HG03378 (cell line): Measurements from ENCODE around the gene TRIP6.

Experiments
- ATAC-seq: cut with Tn5 transposase; IDR thresholded peaks from one replicate; pipeline ENCODE4 v1.9.1; 2021; ENCODE audit warnings: mild to moderate bottlenecking, moderate library complexity; ENCODE audit not compliant: unreplicated experiment

Gene TRIP6, protein sequence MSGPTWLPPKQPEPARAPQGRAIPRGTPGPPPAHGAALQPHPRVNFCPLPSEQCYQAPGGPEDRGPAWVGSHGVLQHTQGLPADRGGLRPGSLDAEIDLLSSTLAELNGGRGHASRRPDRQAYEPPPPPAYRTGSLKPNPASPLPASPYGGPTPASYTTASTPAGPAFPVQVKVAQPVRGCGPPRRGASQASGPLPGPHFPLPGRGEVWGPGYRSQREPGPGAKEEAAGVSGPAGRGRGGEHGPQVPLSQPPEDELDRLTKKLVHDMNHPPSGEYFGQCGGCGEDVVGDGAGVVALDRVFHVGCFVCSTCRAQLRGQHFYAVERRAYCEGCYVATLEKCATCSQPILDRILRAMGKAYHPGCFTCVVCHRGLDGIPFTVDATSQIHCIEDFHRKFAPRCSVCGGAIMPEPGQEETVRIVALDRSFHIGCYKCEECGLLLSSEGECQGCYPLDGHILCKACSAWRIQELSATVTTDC

DNA sequence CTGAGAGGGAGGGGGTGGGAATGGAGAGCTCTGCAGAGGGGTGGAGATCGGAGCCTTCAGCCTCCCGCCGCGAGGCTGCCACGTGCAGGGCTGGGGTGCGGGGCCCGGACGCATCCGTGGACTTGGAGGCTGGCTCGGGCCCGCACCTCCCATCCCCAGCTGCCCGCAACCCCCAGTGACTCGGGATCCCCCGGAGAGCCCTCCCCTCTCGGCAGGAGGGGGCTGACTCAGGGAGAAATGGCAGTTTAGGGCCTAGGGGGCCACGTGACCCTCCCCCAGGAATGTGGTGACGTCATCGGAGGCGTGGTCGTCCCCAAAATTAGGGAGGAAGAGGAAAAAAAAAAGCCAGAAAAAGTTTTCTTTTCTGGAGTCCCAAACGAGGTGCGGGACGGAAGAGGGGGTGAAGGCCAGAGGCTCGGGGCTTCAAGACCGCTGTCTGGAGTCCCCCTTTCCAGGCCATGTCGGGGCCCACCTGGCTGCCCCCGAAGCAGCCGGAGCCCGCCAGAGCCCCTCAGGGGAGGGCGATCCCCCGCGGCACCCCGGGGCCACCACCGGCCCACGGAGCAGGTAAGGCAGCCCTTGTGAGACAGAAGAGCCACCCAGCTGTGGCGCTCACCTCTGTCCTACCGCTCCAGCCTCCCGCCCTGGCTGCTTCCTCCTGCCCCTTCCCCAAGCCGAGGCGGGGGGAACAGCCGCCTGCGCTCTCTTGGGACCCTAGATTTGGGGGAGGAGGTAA lies at the start of gene TRIP6:
TRIP6 (plus strand) TSS at position 348 of the 736 bp plus-strand sequence; CDS start at position 459, 111 bp downstream.
- no peak for ATAC-seq

DNA sequence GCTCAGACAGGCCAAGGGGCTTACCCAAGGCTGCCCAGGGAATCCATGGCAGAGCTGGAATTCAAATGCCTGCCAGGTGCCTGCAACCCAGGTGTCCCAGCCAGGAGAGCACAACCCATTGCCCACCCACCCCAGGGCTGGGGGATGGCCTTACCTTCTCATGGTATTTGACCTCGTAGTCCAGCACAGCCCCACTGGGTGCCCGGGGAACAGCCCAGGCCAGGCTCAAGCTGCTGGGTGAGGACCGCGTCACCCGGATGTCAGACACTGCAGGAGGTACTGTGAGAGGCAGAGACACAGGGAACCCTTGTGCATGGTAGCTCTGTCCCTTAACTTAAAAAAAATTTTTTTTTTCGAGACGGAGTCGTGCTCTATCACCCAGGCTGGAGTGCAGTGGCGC lies 48.8 kb upstream of the TRIP6 start:
- ATAC-seq: no peak

DNA sequence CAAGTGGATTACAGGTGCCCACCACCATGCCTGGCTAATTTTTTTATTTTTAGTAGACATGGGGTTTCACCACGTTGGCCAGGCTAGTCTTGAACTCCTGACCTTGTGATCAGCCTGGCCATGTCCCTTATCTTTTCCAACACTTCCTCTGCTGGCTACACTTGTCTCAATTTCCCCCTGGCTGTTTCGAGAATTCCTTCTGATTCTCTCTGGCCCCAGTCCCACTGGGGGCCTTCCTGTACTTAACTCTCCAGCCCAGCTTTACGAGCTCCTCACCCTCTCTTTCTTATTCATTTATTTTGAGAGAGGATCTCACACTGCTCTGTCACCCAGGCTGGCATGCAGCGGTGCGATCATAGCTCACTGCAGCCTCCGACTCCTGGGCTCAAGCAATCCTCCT lies 48.4 kb upstream of the TRIP6 start:
- ATAC-seq: no peak

DNA sequence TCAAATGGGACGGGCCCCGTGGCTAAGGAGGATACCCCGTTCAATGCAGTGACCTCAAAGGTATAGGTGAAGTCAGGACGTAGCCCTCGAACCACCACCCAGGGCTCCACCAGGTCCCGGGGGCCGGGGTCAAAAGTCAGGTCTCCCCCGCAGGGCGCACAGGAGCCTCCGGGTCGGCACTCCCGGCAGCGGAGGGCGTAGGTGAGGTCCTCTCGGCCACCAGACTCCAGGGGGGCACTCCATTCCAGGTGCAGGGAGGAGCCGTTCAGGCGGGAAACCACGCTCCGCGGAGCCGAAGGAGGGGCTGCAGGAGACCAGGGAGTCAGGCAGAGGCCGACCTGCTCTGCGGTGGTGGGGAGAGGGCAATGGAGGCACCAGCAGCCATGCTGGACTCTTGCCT lies 47.6 kb upstream of the TRIP6 start:
- ATAC-seq: no peak

DNA sequence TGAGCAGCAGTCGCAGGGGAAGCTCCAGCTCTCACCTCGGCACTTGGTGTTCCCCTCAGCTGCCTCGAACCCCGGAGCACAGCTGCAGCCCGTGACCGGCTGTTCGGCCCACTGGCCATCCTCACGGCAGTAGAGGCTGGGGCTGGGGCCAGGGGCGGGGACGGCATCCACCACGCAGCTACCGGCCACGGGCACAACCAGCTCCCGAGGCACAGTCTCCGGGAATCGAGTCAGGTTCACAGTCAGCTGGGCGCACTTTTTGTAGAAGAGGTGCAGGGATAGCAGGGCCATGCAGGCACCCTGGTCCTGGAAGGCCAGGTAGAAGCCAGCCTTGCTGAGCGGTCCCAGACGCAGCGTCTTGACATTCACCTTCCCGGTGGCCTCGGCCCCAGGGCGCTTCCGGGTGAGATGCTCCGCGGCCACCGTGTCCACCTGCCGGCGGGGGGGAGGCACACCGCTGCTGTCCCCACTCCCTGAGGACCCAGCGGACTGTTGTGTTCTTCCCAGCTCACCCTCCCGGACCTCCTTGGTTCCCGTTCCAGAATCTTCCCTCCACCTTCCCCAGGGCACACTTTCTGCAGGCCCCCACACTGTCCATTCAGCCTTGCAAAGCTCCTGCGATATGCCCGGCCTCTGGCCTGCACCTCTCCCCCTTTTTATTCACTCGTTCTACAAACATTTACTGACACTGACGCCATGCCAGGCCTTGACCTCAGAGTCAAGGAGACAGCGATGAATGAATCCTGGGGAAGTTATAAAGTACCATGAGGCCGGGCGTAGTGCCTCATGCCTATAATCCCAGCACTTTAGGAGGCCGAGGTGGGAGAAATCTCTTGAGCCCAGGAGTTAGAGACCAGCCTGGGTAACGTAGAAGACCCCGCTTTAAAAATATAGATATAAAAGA lies 44.7 kb upstream of the TRIP6 start:
- no peak for ATAC-seq

DNA sequence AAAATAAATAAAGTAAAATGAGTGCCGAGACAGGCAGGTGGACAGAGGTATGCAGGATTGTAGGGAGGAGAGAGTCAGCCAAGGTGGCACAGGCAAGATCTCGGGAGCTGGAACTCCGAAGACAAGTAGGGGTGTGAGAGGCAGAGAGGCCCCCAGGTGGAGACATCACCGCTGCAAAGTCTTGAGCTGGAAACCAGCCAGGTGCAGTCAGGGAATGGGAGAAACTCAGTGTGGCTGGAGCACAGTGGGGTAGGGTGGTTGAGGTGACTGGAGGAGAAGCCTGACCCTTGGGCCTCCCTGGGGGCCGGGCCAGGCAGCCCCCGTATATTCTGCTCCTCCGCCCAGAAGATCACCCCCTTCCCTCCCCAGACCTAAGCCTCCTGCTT lies 44.1 kb upstream of the TRIP6 start:
- ATAC-seq: no peak

DNA sequence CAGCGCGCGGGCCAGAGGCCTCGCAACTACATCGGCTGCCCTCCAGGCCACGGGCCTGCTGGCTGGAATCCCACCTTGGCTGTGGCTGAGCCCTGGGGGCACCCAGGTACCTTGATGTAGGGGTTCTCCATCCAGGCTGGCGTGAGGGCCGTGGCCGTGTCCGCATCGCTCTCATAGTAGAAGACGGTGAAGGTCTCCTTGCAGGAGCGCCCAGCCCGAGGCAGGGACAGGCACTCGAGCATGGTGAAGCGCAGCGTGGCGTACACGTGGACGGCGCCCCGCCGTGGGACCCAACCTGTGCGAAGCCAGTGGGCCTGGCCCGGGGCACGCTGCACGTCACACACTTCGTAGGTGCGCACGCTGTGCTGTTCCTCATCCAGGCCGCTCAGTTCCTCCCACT lies 43.7 kb upstream of the TRIP6 start:
- ATAC-seq: no peak

DNA sequence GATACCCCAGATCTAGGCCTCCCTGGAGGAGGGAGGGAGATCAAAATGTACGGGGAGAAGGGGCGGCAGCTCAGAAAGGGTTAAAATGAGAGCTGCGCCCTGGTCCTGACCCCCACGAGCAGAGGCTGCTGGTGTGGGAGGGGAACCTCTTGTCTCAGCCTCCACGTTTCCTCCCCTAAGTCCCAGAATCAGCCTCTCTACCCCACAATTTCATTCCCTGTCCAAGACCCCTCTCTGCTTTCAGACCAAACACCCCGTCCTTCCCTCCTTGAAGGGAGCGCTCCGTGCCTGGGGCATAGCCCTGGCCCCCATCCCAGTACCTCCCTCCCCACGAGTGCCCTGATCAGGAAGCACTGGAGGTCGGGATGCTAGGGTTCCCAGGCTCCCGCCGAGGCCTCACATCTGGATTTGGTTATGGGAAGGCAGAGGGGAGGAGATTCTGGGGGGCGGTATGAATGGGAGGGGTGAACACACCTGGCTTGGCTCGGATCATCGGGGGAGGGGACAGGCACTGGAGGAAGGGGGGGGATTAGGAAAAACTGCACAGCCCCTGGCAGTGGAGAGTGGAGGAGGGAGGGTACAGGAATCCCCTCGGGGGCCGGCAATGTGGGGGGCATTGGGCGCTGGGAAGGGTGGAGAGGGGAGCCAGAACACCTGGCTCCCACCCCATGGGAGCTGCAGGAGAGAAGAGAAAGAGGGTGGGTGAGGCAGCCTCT lies 42.5 kb upstream of the TRIP6 start:
- ATAC-seq: no peak

DNA sequence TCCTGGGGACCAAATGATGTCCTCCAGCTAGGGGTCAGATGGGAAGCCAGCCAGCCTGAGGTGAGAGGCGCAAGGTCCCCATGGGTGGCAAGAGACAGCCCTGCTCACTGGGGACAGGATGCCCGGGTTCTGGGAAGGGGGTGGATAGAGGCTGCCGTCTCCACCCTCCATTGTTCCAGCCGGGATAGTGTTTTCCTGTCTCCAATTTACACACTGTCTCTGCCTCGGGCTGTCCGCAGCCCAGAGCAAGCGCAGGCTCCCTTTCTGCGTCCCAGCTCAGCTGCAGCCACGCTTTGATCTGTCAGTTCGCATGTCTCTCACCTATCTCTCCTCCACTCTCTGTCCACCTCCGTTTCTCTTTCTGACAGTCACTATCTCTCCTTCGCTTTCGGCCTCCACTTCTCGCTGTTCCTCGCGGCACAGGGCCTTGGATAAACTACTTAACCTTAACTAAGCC lies 41.9 kb upstream of the TRIP6 start:
- no peak for ATAC-seq

DNA sequence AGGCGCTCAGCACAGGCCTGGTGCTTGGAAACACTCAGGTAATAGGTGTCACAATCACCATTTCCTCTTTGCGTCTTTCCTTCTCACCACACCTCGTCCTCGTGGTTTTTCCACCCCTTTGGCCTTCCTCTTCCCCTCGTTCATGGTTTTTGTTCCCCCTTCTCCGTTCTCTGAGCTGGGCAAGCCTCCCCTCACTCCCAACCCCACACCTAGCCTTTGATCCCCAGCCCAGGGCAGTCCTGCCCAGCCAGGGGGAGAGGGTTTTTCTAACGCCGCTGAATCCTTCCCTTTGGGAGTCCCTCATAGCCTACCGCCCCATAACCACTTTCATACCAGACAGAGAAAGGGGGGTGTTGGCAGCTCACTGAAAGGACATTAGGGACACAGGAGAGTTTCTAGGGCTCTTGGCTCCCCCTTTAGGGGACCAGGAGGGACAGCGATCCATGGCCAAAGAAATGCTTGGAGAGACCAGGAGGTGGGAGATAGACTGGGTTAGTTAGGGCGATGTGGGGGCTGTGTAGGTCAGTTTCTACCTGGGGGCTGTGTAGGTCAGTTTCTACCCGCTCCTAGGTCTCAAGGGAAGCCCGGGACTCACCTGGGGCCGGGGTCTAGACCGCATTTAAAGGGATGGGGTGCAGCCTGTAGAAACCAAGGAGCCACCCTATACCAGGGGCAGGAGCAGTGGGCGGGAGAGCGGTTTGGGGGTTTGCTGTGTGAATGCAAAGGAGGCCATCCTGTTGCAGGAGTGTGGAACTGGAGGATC lies 41.3 kb upstream of the TRIP6 start:
- no peak for ATAC-seq

DNA sequence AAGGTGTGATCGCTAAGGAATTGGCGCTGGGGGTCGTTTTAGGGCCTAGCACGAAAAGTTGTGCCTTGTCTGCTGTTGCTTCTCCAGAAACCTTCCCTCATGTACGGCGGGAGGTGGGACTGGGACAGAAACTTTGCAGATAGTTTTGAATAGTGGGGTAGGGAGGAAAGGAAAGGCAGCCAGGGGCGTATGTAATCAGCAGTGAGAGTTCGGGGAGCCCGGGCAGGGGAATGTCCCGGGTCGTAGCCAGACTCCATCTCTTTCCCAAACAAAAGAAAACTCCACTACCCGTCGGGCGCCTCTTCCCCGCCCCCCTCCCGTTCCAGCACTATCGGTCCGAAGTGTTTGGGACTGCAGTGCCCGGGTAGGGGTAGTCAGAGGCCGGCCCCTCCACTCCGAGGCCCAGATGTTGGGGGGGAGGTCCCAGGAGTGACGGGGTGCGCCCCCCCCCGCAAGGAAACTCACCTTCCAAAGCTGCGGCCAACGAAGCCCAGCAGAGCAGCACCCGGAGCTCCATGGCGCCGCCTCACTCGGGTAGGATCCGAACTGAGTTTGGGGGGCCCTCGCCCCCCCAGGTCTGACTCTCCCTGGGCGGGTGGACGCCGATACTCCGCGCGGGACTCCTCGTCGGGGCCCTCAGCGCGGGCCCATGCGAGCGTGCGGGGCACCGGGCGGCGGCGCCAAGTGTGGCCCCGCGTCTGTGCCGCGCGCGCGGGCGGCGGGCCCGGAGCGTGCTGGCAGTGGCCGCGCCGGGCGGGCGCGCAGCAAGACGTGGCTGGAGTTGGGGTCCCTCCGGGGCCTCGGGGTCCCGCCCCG lies 40.5 kb upstream of the TRIP6 start:
- ATAC-seq: no peak

DNA sequence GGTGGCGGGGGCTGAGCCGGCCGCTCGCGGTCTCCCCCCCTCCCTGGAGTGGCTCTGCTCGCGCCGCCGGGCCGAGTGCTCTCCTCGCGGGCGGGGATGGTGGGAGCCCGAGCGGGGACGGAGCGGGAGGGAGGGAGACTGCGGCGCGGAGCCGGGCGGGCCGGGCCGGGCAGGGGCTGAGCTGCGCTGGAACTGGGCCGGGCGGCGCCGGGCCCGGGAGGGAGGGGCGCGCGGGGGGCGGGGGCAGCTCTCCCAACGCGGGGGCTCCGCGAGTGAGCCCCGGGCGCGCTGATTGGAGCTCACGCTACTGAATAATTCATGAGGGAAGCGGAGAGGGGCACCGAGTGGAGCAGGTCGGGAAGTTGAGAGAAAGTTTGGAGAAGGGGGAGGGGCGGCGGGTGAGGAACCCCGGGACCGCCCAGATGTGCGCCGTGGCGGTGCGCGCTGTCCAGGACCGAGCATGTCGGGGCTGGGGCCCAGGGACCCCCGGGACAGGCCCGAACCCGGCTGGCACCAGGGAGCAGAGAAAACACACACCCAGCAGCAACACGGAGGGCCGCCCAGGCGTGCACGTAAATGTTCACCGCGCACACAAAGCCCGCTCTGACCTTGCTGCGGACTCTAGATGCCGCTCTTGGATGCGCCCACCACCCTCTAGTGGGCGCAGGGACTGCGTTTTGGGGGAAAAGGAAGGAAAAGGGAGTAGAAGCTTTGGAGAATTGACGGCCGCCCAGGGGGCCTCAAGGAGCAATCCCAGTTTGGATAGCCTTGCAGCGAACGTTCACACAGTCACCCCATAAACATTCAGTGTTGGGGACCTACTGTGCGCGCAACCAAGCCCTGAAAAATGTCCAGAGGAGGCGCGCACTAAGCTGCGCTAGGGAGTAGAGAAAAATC lies 39.6 kb upstream of the TRIP6 start, which contains the start of gene EPHB4:
EPHB4 (minus strand) TSS at position 194 of the 897 bp plus-strand sequence. CDS start 493 bp downstream, outside the sequence.
- ATAC-seq: no peak

DNA sequence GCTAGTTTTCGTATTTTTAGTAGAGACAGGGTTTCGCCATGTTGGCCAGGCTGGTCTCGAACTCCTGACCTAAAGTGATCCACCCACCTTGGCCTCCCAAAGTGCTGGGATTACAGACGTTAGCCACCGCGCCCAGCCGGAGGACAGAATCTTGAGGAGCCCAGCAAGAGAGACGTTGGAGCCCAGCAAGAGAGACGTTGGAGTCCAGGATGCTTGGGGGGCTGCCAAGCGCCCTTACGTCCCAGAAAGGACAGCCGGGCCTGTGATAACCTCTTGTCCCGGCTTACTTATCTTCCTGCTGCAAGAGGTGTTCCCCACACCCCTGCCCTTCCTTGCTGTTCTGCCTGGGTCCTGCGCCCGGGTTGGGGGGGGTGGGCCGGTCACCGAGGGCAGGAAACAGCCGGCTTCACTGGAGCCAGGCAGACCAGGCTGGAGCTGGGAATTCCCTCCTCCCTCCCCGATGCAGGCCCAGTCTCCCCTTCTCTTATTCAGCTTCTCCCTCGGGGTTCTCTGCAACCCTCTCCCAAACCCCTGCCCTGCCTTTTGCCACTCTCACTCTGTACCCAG lies 38.0 kb upstream of the TRIP6 start:
- no peak for ATAC-seq

DNA sequence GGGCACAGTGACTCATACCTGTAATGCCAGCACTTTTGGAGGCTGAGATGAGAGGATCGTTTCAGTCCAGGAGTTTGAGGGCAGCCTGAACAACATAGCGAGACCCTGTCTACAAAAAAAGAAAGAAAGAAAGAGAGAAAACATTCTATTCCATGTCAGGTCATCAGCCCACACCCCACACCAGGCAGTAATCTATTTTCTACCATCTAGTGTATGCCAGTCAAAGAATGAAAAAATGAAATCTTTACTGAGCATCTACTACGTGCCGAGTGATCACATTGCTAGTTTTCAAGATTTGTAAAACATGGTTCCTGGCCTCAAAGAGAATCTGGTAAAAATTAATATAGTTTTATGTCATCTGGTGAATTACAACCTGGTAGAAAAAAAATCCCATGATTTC lies 36.8 kb upstream of the TRIP6 start:
- no peak for ATAC-seq

DNA sequence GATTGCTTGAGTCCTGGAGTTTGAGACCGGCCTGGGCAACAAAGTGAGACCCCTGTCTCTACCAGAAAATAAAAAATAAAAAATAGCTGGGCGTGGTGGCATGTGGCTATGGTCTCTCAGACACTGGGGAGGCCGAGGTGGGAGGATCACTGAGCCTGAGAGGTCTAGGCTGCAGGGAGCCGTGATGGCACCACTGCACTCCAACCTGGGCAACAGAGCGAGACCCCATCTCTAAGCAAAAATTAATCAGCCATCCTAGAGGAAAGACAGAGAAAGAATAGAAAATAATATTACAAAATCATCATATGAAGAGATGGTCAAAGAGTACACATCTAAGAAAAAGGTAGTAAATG lies 34.9 kb upstream of the TRIP6 start:
- ATAC-seq: no peak

DNA sequence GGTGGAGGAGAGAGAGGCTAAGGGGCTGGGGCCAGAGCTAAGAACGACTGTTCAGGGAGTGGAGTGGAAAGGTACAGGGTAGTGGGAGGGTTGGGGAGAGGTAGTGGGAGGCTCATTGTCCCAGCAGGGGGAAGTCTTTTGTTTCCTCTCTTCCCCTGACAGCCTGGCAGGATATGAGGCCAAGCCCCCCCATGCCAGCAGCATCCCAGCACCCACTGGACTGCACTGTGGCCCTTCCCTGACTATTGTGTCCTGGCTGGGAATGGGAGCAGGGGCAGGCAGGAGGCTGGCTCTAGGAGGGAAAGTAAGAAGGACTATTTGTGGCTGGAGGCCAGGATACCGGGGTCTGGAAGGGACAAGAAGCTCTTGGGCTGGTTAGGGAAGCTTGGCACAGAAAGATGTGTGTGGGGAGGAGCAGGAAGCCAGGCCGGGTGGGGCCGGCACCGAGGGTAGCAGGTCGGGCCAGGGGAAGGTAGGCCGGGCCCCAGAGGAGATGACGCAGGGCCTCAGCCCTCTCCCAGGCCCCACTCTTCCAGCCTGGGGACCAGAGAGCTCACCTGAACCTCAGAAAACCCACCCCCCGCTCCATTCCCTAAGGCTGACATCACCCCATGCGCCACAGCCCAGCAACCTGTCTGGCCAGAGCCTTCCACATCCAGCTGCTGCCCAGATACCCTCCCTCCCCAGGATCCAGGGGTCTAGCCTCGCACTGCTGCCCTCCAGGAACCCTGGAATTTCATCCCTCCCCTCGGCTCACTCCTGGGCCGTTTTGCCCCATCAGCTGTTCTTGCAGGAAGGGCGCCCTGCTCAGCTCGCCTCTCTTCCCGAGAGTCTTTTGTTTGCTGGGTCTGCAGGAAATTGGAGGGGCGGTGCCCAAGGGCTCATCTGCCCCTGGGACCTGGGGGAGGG lies 31.0 kb upstream of the TRIP6 start:
- ATAC-seq: no peak

DNA sequence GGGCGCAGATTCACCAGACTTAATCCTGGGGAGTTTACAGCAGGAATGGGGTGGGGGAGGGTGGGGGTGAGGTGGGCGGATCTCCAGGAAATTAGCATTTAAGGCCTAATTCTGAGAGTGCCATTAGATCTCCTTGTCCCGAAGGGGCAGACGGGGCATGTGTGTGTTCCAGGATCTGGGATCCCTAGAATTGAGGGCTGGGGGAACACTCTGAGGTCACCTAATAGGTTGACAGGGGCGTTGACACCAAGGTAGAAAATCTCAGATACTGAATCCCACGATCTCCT lies 30.4 kb upstream of the TRIP6 start:
- ATAC-seq: no peak
